GOT3 (cell line): ENCODE data around the gene RPS6KA2.

ENCODE experiments used
- DNase-seq: peaks from one replicate; lab custom pipeline; 2025; ENCODE audit warnings: mixed read lengths; lab: John Stamatoyannopoulos, UW

Gene RPS6KA2

GRCh38 chr6:166503167-166503744, 123.8 kb downstream of the RPS6KA2 start:
- no peak for DNase-seq

GRCh38 chr6:166502453-166502852, 124.6 kb downstream of the RPS6KA2 start:
- DNase-seq, result no peak

GRCh38 chr6:166501246-166501645, 125.8 kb downstream of the RPS6KA2 start:
- DNase-seq, result no peak

- DNase-seq, result no peak
Measured at GRCh38 chr6:166500246-166500645, 126.8 kb downstream of the RPS6KA2 start.

- no peak for DNase-seq
Measured at GRCh38 chr6:166499350-166500163, 127.5 kb downstream of the RPS6KA2 start.

- no peak for DNase-seq
Measured at GRCh38 chr6:166498661-166499349, 128.2 kb downstream of the RPS6KA2 start.

- no peak for DNase-seq
Measured at GRCh38 chr6:166498228-166498627, 128.8 kb downstream of the RPS6KA2 start.

GRCh38 chr6:166497087-166497899, 129.8 kb downstream of the RPS6KA2 start:
- no peak for DNase-seq

- no peak for DNase-seq
Measured at GRCh38 chr6:166496460-166496859, 130.6 kb downstream of the RPS6KA2 start.

- DNase-seq, result no peak
Measured at GRCh38 chr6:166495487-166496314, 131.3 kb downstream of the RPS6KA2 start.

- DNase-seq, result no peak
Measured at GRCh38 chr6:166494757-166495486, 132.1 kb downstream of the RPS6KA2 start.

GRCh38 chr6:166494101-166494441, 133.0 kb downstream of the RPS6KA2 start:
- DNase-seq, result no peak

GRCh38 chr6:166493427-166494100, 133.5 kb downstream of the RPS6KA2 start:
- no peak for DNase-seq

GRCh38 chr6:166492092-166492741, 134.8 kb downstream of the RPS6KA2 start:
- DNase-seq, result no peak

- no peak for DNase-seq
Measured at GRCh38 chr6:166490671-166491500, 136.2 kb downstream of the RPS6KA2 start.

- no peak for DNase-seq
Measured at GRCh38 chr6:166489301-166490155, 137.5 kb downstream of the RPS6KA2 start.

GRCh38 chr6:166488701-166489100, 138.3 kb downstream of the RPS6KA2 start:
- DNase-seq, result no peak
